ENCODE results near the gene ASPHD2.

DNA sequence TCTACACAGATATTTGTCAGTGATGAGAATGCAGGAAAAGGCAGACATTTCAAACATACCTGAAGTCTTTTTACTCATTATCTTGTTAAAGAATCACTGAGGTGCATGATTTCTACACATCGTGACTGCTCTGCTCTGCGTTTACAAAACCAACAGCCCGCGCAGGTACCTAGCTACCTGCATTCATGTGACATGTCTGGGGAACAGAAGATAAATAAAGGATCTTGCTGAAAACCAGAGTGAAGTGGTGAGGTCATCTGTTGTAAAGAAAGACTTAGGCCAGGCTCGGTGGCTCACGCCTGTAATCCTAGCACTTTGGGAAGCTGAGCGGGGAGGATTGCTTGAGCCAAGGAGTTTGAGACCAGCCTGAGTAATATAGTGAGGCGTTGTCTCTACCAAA is 15.7 kb downstream of the ASPHD2 start:
- TF ChIP-seq TARDBP (IDR thresholded peaks at IDR 0.05) = no peak
- TF ChIP-seq ELF4 (IDR thresholded peaks at IDR 0.05) = no peak
- TF ChIP-seq LEF1 (IDR thresholded peaks at IDR 0.05; ENCODE audit: borderline replicate concordance) = no peak
- no peak for TF ChIP-seq BHLHE40 (IDR thresholded peaks at IDR 0.05; ENCODE audit: borderline replicate concordance)
- TF ChIP-seq NFRKB (IDR thresholded peaks at IDR 0.05) = no peak
- no peak for TF ChIP-seq L3MBTL2 (conservative IDR thresholded peaks at IDR 0.05)
- no peak for TF ChIP-seq FOXK2 (IDR thresholded peaks at IDR 0.05)
- no peak for TF ChIP-seq FOXM1 (IDR thresholded peaks at IDR 0.05; ENCODE audit: borderline replicate concordance)
- TF ChIP-seq FOXA1 (IDR thresholded peaks at IDR 0.05) = no peak
- TF ChIP-seq SUZ12 (IDR thresholded peaks at IDR 0.05) = no peak
- TF ChIP-seq ZNF384 (IDR thresholded peaks at IDR 0.05) = no peak
